B cell (primary cell): ENCODE results near the gene FMNL2. TPM values are rescaled to one million over a fixed set of nuclear protein-coding genes. Genes with fewer than 3 reads are reported as not detected.

Experiments used
- ATAC-seq: fragments of 200-7000 bp; cut with Tn5 transposase; one replicate; pipeline ENCODE4 v1.10.0; 2021; ENCODE audit warnings: low read depth, mild to moderate bottlenecking, moderate number of reproducible peaks, moderate library complexity
- CTCF ChIA-PET: fragments of 350-600 bp; sonication (Branson Sonifier 250); formaldehyde crosslinking; loops from one replicate; lab custom pipeline; 2021; ENCODE audit warnings: antibody characterized with exemption, inconsistent platforms; lab: Charles Lee
- POLR2A ChIA-PET: fragments of 350-600 bp; sonication (Branson Sonifier 250); formaldehyde crosslinking; loops from one replicate; lab custom pipeline; 2021; ENCODE audit warnings: antibody characterized with exemption; lab: Charles Lee
- DNase-seq: peaks from one replicate; pipeline ENCODE4 v3.0.0; 2013
- H2AFZ ChIP-seq: 2 replicates; pipeline ENCODE4 v1.6.1; 2012; ENCODE audit warnings: mild to moderate bottlenecking, low read depth, low read length; ENCODE audit not compliant: insufficient read depth, poor library complexity, severe bottlenecking
- H3K27ac ChIP-seq, 2 donors: 1 replicate in 1 of 2; 2 replicates in 1 of 2; pipeline ENCODE4 v1.5.1; 2012 to 2013; ENCODE audit warnings: low read length in 2 of 2, mild to moderate bottlenecking in 2 of 2, moderate library complexity in 1 of 2
- H3K27me3 ChIP-seq, 4 experiments: fragments of 200-600 bp in 1 of 4; sonication (generic) in 1 of 4; replicated peaks in 1 of 4; 1 replicate in 2 of 4; 2 replicates in 2 of 4; pipeline versions ENCODE4 v1.6.1 to v1.7.0; 2013 to 2016; ENCODE audit warnings: low read length in 3 of 4, mild to moderate bottlenecking in 2 of 4, mixed read lengths in 1 of 4, moderate library complexity in 1 of 4; ENCODE audit not compliant: insufficient read depth in 4 of 4, control insufficient read depth in 3 of 4; ENCODE audit errors: control extremely low read depth in 1 of 4
- H3K36me3 ChIP-seq, 2 experiments: replicated peaks in 1 of 2; 1 replicate in 1 of 2; 2 replicates in 1 of 2; pipeline versions ENCODE4 v1.6.1 to v1.7.1; 2013; ENCODE audit warnings: low read length in 1 of 2; ENCODE audit not compliant: insufficient read depth in 2 of 2, control insufficient read depth in 1 of 2; ENCODE audit errors: control extremely low read depth in 1 of 2, extremely low read depth in 1 of 2
- H3K4me1 ChIP-seq, 2 donors: fragments of 200-600 bp in 1 of 2; sonication (generic) in 1 of 2; 1 replicate in 1 of 2; 2 replicates in 1 of 2; pipeline versions ENCODE4 v1.5.1 to v1.6.1; 2013 to 2017; ENCODE audit warnings: low read length in 2 of 2; ENCODE audit not compliant: control insufficient read depth in 2 of 2, insufficient read depth in 2 of 2
- H3K4me2 ChIP-seq: replicated peaks from 2 replicates; pipeline ENCODE3; 2012; ENCODE audit warnings: mild to moderate bottlenecking, low read depth, low read length; ENCODE audit not compliant: poor library complexity, severe bottlenecking
- H3K4me3 ChIP-seq, 5 experiments: fragments of 200-600 bp in 1 of 5; sonication (generic) in 1 of 5; 1 replicate in 3 of 5; 2 replicates in 2 of 5; pipeline versions ENCODE4 v1.5.1 to v1.7.0; 2011 to 2016; ENCODE audit warnings: low read length in 4 of 5, mild to moderate bottlenecking in 4 of 5, low read depth in 2 of 5, control low read depth in 1 of 5, moderate library complexity in 1 of 5; ENCODE audit not compliant: insufficient read depth in 1 of 5; ENCODE audit errors: control extremely low read depth in 1 of 5, extremely low read depth in 1 of 5
- H3K79me2 ChIP-seq: fragments of 200-600 bp; sonication (generic); one replicate; pipeline ENCODE4 v1.6.0; 2016; ENCODE audit warnings: low read length; ENCODE audit not compliant: control insufficient read depth, insufficient read depth
- H3K9ac ChIP-seq: fragments of 200-600 bp; sonication (generic); 2 replicates; pipeline ENCODE4 v1.6.1; 2017; ENCODE audit warnings: mild to moderate bottlenecking, low read length, moderate library complexity
- H3K9me3 ChIP-seq, 3 donors: one replicate each; pipeline versions ENCODE4 v1.6.1 to v1.7.1; 2013; ENCODE audit warnings: low read length in 2 of 3; ENCODE audit not compliant: control insufficient read depth in 2 of 3, insufficient read depth in 1 of 3; ENCODE audit errors: control extremely low read depth in 1 of 3
- H4K20me1 ChIP-seq: 2 replicates; pipeline ENCODE4 v1.6.0; 2012; ENCODE audit warnings: mild to moderate bottlenecking, low read length; ENCODE audit not compliant: insufficient read depth, control insufficient read depth, poor library complexity, severe bottlenecking
- H3K27ac Mint-ChIP-seq: one replicate; pipeline ENCODE4 v1.8.0; 2021; ENCODE audit warnings: mixed read lengths
- H3K27me3 Mint-ChIP-seq: one replicate; pipeline ENCODE4 v1.8.0; 2021; ENCODE audit warnings: mixed read lengths
- H3K4me1 Mint-ChIP-seq: one replicate; pipeline ENCODE4 v1.8.0; 2021; ENCODE audit warnings: mixed read lengths
- H3K4me3 Mint-ChIP-seq: one replicate; pipeline ENCODE4 v1.8.0; 2021; ENCODE audit warnings: mixed read lengths
- H3K9me3 Mint-ChIP-seq: one replicate; pipeline ENCODE4 v1.8.0; 2022; ENCODE audit warnings: mixed read lengths; ENCODE audit not compliant: insufficient read depth
- CTCF ChIP-seq: fragments of 200-600 bp; IDR thresholded peaks from one replicate; pipeline ENCODE4 v1.8.0; 2022; ENCODE audit warnings: antibody characterized with exemption, mild to moderate bottlenecking
- EZH2 ChIP-seq: IDR thresholded peaks from 2 replicates; pipeline ENCODE4 v1.6.1; 2012; ENCODE audit warnings: borderline replicate concordance, low read depth, mild to moderate bottlenecking, moderate library complexity, low read length; ENCODE audit not compliant: insufficient read depth, poor library complexity, severe bottlenecking
- WGBS: methylation state at CpG from one replicate; pipeline ENCODE4 v1.1.5; 2013; ENCODE audit warnings: missing lambda C conversion rate; ENCODE audit not compliant: insufficient coverage; 5-methylcytosine and 5-hydroxymethylcytosine counted together
- intact Hi-C: fragments of 100-400 bp; cut with micrococcal nuclease; formaldehyde crosslinking; loops from one replicate; pipeline ENCODE4 v1.10.0; 2022
- polyA plus RNA-seq: library from polyadenylated mRNA; depleted of rRNA; stranded (reverse); fragments of >200 nt; gene quantifications from 2 replicates; pipeline ENCODE4 v1.2.3, GENCODE V29; 2012
- total RNA-seq, 2 donors: library from RNA; stranded (reverse); fragments of 120-200 nt in 1 of 2; gene quantifications; 1 replicate in 1 of 2; 2 replicates in 1 of 2; pipeline versions ENCODE4 v1.2.3 to v1.2.4, GENCODE V29; 2013 to 2022

FMNL2 gene
- total and polyA plus RNA-seq, 2 donors (not counting 1 experiment from before 2014, with no cell fraction given): 0.73 to 8.8 TPM

GRCh38 chr2:152468899-152469692, 134.1 kb downstream of the FMNL2 start:
- H3K79me2 ChIP-seq: no peaks in the 10 kb centered on the region
- H3K4me1 Mint-ChIP-seq: peaks cover 49% of the 10 kb centered on the region
- intact Hi-C loops: loop anchor here (2.0 to 10.0 kb wide), 2 partner anchors 30 to 64 kb away; no protein-coding TSS in a partner anchor
- H3K27ac ChIP-seq: no peak overlapping the region
- H3K9me3 ChIP-seq: no peaks in the 10 kb centered on the region
- peak overlapping the region; percentile 58 for H3K4me3 Mint-ChIP-seq
- no peaks in the 10 kb centered on the region for H3K36me3 ChIP-seq
- ChIA-PET POLR2A (no interaction called here), CTCF (interaction anchor here (1.5 kb wide), 1 partner anchor 19 kb away, joined by 4 read pairs; no protein-coding TSS in a partner anchor)
- H4K20me1 ChIP-seq: no peaks in the 10 kb centered on the region
- H3K4me2 ChIP-seq: peak overlapping the region; percentile 53
- peak overlapping the region; percentile 19 for H3K9ac ChIP-seq
- WGBS: 2% methylated on average over 4 of the region's 8 CpGs
- no peaks in the 10 kb centered on the region for H3K27me3 Mint-ChIP-seq
- H3K27ac Mint-ChIP-seq: peak overlapping the region; percentile 50
- ATAC-seq (no peak), DNase-seq (peak; percentile 8)
- H3K4me1 ChIP-seq: peaks cover 28 to 39% of the 10 kb centered on the region in 2 donors
- peak overlapping the region in 1 of 5 experiments; percentile 10 for H3K4me3 ChIP-seq
- TF ChIP-seq CTCF (no peak), EZH2 (no peak)
- no peaks in the 10 kb centered on the region for H3K9me3 Mint-ChIP-seq
- H2AFZ ChIP-seq: peak overlapping the region; percentile 61
- no peaks in the 10 kb centered on the region for H3K27me3 ChIP-seq
